H1 (cell line): ENCODE data around the gene SUMF2. TPM values are rescaled to one million over a fixed set of nuclear protein-coding genes. Genes with fewer than 3 reads are reported as not detected.

Source experiments
- CBX8 ChIP-seq: fragments of 300-800, 300-1000 bp; sonication (generic); IDR thresholded peaks from 2 replicates; pipeline ENCODE4 v1.7.1; 2016; ENCODE audit warnings: low read depth, low read length, borderline replicate concordance
- CHD2 ChIP-seq: IDR thresholded peaks from 2 replicates; pipeline ENCODE4 v1.6.1; 2012; ENCODE audit warnings: low read length, improper control_type of control experiment
- CTBP2 ChIP-seq: IDR thresholded peaks from 2 replicates; pipeline ENCODE4 v1.7.0; 2011; ENCODE audit warnings: borderline replicate concordance, mild to moderate bottlenecking, moderate library complexity, mixed read lengths, low read length; ENCODE audit not compliant: insufficient read depth, insufficient read length
- EGR1 ChIP-seq: IDR thresholded peaks from 2 replicates; pipeline ENCODE4 v1.6.1; 2011; ENCODE audit warnings: low read depth, low read length, borderline replicate concordance
- EZH2 ChIP-seq: fragments of 200-600 bp; sonication (generic); IDR thresholded peaks from 2 replicates; pipeline ENCODE4 v1.7.1; 2012; ENCODE audit warnings: low read depth, mild to moderate bottlenecking, moderate library complexity, low read length, inconsistent platforms; ENCODE audit not compliant: severe bottlenecking
- MAFK ChIP-seq: IDR thresholded peaks from 2 replicates; pipeline ENCODE4 v1.6.1; 2012; ENCODE audit warnings: low read depth, mild to moderate bottlenecking, improper control_type of control experiment, low read length
- NRF1 ChIP-seq: IDR thresholded peaks from 2 replicates; pipeline ENCODE4 v1.6.1; 2011; ENCODE audit warnings: mild to moderate bottlenecking, low read depth, low read length, improper control_type of control experiment
- PHF8 ChIP-seq: fragments of 200-600 bp; sonication (generic); conservative IDR thresholded peaks from 2 replicates; pipeline ENCODE4 v1.7.1; 2012; ENCODE audit warnings: low read depth, mild to moderate bottlenecking, inconsistent platforms, low read length, moderate library complexity
- POLR2A ChIP-seq, 2 experiments: IDR thresholded peaks; 1 replicate in 1 of 2; 2 replicates in 1 of 2; pipeline ENCODE4 v1.6.1; 2011; ENCODE audit warnings: low read depth in 2 of 2, low read length in 2 of 2, mild to moderate bottlenecking in 2 of 2; ENCODE audit errors: control extremely low read depth in 1 of 2
- SP2 ChIP-seq: IDR thresholded peaks from 2 replicates; pipeline ENCODE4 v1.6.1; 2012; ENCODE audit warnings: mild to moderate bottlenecking, low read length, inconsistent platforms
- SP4 ChIP-seq: IDR thresholded peaks from 2 replicates; pipeline ENCODE4 v1.6.1; 2012; ENCODE audit warnings: low read length, inconsistent platforms
- SRF ChIP-seq: IDR thresholded peaks from 2 replicates; pipeline ENCODE4 v1.6.1; 2011; ENCODE audit warnings: mild to moderate bottlenecking, low read depth, low read length, moderate library complexity
- TAF1 ChIP-seq: IDR thresholded peaks from 2 replicates; pipeline ENCODE4 v1.6.1; 2011; ENCODE audit warnings: mild to moderate bottlenecking, low read depth, low read length
- TAF7 ChIP-seq: optimal IDR thresholded peaks from 2 replicates; pipeline ENCODE3; 2011; ENCODE audit warnings: low read depth, mild to moderate bottlenecking, inconsistent platforms, low read length, moderate library complexity, borderline replicate concordance
- TBP ChIP-seq: IDR thresholded peaks from 2 replicates; pipeline ENCODE4 v1.6.1; 2011; ENCODE audit warnings: low read depth, low read length, improper control_type of control experiment
- polyA plus RNA-seq, 7 experiments: library from polyadenylated mRNA; depleted of rRNA in 3 of 7; stranded (reverse) in 5 of 7; unstranded in 2 of 7; fragments of >200 nt in 5 of 7; fragments of 200-250 nt in 2 of 7; gene quantifications; 1 replicate in 5 of 7; 2 replicates in 1 of 7; 4 replicates in 1 of 7; pipeline versions ENCODE4 v1.2.1 to v1.2.3, GENCODE V29; 2011 to 2013; ENCODE audit warnings: missing spikeins in 2 of 7, mixed read lengths in 2 of 7
- total RNA-seq: library from RNA; stranded (reverse); fragmentation: NEBNext Ultra II Directional; extraction: Animal tissue kit (Norgen Biotek cat#: 25700); gene quantifications from 2 replicates; pipeline ENCODE4 v1.2.1, GENCODE V29; 2021
- TF ChIP-seq, protein P1 (sequence below): IDR thresholded peaks from 2 replicates; pipeline ENCODE4 v1.6.1; 2012; ENCODE audit warnings: inconsistent platforms
- TF ChIP-seq, protein P2 (sequence below), 3 experiments: IDR thresholded peaks; 1 replicate in 2 of 3; 2 replicates in 1 of 3; pipeline versions ENCODE4 v1.5.1 to v1.6.1; 2011; ENCODE audit warnings: low read length in 3 of 3, mild to moderate bottlenecking in 3 of 3, inconsistent platforms in 2 of 3, low read depth in 1 of 3, moderate library complexity in 1 of 3; ENCODE audit not compliant: insufficient read depth in 1 of 3; ENCODE audit errors: control extremely low read depth in 1 of 3
- TF ChIP-seq, protein P3 (sequence below): IDR thresholded peaks from 2 replicates; pipeline ENCODE4 v1.6.1; 2012; ENCODE audit warnings: inconsistent platforms

Gene SUMF2
- total and polyA plus RNA-seq, 2 of the 8 experiments (the other 6 are each of a cell fraction or from before 2014, with no cell fraction given), result 39.8 to 59.2 TPM

DNA sequence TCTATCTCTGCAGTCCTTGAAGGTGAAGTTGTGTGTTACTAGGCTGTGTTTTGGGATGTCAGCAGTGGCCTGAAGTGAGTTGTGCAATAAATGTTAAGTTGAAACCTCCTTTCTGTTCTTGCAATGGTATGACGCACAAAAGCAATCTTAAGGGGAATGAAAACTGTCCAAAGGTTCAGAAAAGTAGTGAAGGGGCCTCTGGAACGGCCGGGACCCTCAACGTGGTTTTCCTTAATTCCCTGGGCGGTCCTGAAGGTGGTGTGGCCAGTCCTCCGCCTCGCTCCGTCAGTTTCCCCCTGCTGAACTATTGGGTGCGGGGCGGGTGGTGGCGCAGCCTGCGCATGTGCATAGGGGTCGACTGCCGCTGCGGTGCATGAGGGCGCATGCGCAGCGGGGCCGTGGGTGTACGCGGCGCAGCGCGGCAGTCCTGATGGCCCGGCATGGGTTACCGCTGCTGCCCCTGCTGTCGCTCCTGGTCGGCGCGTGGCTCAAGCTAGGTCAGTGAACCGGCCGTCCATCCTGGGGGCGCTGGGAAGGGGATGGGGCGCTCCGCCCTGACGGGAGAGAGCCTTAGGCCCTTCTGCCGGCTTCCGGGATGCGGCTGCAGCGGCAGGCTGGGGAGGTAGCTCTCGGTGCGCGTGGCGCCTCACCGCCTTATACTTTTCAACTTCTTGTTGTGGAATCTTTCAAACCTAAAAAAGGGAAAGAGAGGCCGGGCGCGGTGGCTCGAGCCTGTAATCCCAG, at the start of gene SUMF2 (continued):
- peak; percentile 99 for TF ChIP-seq NRF1
- TF ChIP-seq SP2, result no peak
- TF ChIP-seq POLR2A (IDR thresholded peaks at IDR 0.05; ENCODE audit: control extremely low read depth in 1 of 2, low read depth in 2 of 2, low read length in 2 of 2), result peak; percentile 85 to 90
- TF ChIP-seq, protein P1, sequence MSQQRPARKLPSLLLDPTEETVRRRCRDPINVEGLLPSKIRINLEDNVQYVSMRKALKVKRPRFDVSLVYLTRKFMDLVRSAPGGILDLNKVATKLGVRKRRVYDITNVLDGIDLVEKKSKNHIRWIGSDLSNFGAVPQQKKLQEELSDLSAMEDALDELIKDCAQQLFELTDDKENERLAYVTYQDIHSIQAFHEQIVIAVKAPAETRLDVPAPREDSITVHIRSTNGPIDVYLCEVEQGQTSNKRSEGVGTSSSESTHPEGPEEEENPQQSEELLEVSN, result peak; percentile 15; the same call in 1 of the 2 replicates
- peak; percentile 53; the same call in 1 of the 2 replicates for TF ChIP-seq EGR1
- TF ChIP-seq EZH2, result no peak
- TF ChIP-seq MAFK, result no peak
- TF ChIP-seq CBX8, result no peak
- TF ChIP-seq TAF7, result peak; percentile 23
- TF ChIP-seq CHD2, result no peak
- no peak for TF ChIP-seq SRF
- TF ChIP-seq CTBP2, result no peak
- peak; percentile 80 for TF ChIP-seq PHF8
- peak; percentile 64; the same call in 1 of the 2 replicates for TF ChIP-seq TBP
- TF ChIP-seq, protein P2, sequence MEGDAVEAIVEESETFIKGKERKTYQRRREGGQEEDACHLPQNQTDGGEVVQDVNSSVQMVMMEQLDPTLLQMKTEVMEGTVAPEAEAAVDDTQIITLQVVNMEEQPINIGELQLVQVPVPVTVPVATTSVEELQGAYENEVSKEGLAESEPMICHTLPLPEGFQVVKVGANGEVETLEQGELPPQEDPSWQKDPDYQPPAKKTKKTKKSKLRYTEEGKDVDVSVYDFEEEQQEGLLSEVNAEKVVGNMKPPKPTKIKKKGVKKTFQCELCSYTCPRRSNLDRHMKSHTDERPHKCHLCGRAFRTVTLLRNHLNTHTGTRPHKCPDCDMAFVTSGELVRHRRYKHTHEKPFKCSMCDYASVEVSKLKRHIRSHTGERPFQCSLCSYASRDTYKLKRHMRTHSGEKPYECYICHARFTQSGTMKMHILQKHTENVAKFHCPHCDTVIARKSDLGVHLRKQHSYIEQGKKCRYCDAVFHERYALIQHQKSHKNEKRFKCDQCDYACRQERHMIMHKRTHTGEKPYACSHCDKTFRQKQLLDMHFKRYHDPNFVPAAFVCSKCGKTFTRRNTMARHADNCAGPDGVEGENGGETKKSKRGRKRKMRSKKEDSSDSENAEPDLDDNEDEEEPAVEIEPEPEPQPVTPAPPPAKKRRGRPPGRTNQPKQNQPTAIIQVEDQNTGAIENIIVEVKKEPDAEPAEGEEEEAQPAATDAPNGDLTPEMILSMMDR (IDR thresholded peaks at IDR 0.05; ENCODE audit: control extremely low read depth in 1 of 3, insufficient read depth in 1 of 3, low read depth in 1 of 3, low read length in 3 of 3), result peak in 1 of 3 experiments; percentile 12; a peak in 1 of 4 replicates
- TF ChIP-seq, protein P3, sequence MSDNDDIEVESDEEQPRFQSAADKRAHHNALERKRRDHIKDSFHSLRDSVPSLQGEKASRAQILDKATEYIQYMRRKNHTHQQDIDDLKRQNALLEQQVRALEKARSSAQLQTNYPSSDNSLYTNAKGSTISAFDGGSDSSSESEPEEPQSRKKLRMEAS, result peak; percentile 77
- peak; percentile 79 for TF ChIP-seq TAF1
- TF ChIP-seq SP4, result peak; percentile 86; the same call in 1 of the 2 replicates
